Fibroblast of gingiva (primary cell): ENCODE measurements around the gene LOXL4.

Experiments
- DNase-seq: peaks from one replicate; pipeline ENCODE4 v3.0.0-alpha.2; 2011; ENCODE audit warnings: low read depth

LOXL4 gene

DNA sequence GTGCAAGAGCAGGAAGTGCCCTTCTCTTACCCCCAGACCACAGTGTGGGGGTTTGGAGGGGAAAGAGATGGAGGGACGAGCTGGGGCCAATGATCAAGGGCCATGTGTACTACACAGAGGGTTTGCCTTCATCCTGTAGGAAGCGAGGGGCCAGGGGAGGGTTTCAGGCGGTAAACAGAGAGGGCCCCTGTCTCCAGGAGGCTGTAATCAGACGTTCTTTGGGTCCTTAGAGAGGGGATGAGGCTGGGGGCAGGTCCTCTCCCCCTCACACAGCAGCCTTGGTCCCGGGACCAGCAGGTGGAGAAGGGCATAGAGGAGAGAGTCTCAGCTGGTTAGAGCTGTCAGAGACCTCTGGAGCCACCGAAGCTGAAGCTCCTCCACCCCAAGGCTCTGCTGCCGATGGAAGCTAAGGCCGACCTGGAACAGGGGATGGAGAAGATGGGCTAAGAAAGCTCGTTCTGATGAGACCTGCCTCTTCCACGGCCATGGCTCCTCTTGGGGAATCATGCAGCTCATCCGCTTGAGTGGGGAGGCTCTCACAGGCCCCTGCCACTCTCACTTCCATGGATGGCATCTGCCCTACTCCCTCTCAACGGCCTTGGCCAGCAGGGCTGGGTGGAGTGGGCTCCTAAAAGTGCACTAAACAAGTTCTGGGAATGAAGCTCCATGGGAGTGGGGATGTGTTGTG is 3.5 kb downstream of the LOXL4 start:
- no peak for DNase-seq

- DNase-seq: no peak
Observed at GRCh38 chr10:98263088-98263487, 4.9 kb downstream of the LOXL4 start.

DNA sequence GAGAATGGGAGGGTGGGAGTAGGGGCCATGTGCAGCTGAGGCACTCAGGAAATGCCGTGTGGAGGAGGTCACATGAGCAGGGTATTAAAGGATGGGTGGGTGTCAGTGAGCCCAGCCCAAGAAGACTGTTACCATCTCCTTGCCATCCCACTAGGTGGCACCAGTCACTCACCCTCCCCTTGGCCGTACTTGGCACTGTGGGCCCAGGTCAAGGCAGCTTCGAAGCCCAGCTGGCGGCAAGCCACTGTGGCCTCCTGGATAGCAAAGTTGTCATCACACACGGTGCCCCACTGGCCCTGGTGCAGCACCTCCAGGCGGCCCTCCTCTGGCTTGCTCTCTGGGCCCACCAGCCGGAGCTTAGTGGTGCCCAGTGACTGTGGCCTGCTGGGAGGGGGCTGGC is 5.4 kb downstream of the LOXL4 start:
- peak; percentile 42 for DNase-seq

GRCh38 chr10:98261436-98262277 is 6.3 kb downstream of the LOXL4 start:
- DNase-seq: no peak

DNA sequence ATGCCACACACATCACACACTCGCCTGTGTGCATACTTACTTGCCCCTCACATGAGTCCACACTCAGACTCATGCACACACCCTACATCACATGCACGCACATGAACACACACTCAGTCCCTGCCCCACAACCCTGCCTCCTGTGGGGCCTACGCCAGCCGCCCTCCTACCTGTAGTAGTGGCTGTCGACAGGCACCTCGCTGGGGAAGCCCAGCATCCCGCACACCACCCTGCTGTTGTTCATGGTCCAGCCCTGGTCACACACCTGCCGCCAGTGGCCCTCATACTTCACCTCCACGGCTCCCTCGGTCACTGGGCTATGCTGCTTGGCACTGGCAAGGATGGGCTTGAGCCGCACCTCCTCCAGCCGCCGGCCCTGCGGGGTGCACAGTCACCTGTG is 7.2 kb downstream of the LOXL4 start:
- DNase-seq: no peak

DNA sequence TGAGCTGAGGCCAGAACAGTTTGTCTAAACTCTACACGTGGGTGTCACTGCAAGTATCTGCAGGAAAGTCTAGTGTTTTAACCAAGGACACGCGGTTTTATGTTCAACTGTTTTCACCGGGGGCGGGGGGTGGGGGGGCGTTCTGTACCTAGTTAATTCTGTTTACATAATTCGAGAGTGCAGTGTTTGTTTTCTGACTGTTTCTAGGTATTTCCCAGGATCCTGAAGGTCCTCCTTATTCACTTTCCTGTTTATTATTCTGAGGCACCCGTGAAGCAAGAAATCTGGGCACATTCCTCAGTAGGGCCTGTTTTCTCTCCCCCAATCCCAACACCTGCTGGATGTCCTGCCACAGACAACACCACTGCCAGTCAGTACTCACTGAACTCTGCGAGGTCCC is 7.6 kb downstream of the LOXL4 start:
- DNase-seq: no peak

DNA sequence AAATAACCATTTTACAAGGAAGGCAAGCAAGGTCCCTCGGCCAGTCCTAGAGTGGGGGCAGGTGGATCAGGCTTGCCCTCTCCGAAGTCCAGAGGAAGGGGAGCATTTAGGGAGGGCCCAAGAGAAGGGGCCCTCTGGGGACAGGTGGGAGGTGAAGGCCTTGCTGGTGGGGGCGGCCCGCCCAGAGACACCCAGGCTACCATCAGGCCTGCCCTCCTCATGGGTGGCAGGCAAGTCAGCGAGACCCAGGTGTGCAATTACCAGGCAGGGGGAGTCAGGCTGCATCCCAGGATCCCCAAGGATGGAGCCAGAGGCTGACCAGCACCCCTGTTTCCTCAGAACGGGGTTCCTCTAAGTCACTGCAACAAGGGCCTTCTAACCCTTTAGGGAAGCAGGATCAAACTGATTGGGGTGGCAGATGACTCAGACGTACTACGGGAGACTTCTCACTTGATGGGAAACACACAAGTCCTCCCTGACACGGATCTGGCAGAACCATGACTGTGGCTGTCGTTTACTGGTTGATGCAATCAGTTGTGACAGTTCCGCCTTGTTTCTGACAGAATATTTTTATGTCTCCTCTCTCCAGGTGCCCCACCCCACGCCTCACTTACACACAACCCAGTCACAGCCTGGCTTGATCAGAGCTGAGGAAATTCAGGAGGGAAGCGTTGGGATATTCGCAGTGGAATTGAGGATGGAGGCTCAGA is 8.2 kb downstream of the LOXL4 start:
- DNase-seq: no peak

- no peak for DNase-seq
Observed at GRCh38 chr10:98258683-98259454, 9.1 kb downstream of the LOXL4 start.

- DNase-seq: no peak
Observed at GRCh38 chr10:98257961-98258360, 10.0 kb downstream of the LOXL4 start.

GRCh38 chr10:98257198-98257597 is 10.8 kb downstream of the LOXL4 start:
- no peak for DNase-seq

DNA sequence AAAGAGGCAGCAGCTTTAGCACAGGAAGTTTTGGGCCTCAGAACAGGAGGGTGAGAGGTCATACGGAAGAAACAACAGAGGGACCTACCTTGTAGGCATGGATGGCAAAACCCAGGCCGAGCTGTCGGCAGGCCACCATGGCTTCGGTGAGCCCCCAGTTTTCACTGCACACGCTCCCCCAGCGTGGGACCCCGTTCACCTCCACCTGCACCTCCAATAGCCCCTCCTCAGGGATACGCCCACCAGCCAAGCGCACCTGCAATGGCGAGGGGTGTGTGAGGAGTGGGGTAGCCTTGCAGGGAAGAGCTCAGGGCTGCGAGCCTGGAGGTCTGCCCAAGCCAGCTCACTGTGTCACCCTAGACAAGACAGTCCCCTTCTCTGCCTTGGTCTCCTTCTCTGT is 11.3 kb downstream of the LOXL4 start:
- no peak for DNase-seq

GRCh38 chr10:98255146-98255877 is 12.7 kb downstream of the LOXL4 start:
- no peak for DNase-seq

DNA sequence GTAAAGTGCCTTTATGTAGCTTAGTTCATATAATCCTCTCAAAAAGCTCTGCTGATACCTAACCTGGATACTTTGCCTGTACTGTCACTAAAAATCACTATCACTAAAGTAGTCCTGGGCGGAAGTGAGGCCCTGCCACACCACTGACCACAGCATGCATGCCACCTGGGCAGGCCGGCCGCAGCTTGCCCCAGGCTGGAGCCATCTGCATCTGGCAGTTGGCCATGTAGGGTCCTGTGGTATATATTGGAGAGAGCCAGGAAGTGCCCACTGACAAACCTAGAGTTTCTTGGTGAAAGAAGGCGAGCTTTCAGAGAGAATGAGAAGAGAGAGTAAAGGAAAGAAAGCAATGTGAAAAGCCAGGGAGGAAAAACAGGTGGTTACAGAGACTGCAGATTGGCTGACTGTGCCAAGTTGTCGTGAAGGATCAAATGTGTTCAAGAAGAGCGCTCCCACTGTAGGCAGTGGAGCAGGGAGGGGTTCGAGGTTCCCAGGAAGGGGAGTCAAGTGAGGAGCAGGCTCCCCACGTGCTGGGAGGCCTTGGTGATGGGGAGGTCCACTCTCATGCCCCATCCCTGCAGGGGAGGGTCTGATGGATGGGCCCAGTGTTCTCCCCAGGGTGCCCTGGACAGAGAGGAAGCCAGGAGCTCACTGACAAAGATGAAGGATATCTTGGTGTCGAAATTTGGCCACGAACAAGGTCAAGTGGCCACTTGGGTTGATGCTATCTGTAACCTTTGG is 13.6 kb downstream of the LOXL4 start:
- no peak for DNase-seq

DNA sequence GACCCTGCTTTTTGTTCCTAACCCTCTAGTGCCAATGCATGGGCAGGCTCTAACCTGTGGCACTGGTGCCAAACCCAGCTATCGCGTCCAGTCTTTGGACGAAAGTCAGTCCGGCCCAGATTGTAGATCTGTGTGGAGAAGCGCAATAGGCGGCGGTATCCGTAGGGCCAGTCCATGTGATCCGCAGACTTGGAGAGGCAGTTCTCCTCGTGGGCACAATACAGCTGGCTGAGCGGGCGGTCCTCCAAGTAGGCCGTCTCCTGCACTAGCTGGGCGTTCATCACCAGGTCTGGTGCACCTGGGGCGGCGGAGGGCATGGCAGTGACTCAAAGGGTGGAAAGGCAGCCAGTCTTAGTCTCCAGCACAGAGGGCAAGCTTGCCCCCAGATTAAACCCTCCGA is 14.5 kb downstream of the LOXL4 start:
- DNase-seq: no peak

DNA sequence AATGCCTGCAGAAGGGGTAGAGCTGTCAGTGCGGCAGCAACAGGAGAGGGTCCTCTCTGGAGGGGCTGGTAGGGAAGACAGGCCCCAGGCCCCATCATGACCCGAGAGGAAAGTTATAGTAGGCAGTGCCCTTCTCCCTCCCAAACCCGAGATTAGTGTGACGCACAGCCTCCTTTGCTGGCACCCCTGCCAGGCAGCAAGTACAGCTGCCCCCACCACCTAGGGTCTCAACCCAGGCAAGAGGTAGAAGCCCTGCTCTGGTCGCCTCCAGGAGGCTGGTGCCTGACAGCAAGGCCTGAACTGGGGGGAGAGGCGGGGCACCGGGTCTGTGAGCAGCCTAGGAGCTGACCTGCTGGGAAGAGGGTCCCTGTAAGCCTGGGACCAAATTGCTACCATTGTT is 15.5 kb downstream of the LOXL4 start:
- no peak for DNase-seq

GRCh38 chr10:98251399-98251798 is 16.6 kb downstream of the LOXL4 start:
- DNase-seq: no peak

GRCh38 chr10:98249134-98249533 is 18.9 kb downstream of the LOXL4 start:
- DNase-seq: no peak

DNA sequence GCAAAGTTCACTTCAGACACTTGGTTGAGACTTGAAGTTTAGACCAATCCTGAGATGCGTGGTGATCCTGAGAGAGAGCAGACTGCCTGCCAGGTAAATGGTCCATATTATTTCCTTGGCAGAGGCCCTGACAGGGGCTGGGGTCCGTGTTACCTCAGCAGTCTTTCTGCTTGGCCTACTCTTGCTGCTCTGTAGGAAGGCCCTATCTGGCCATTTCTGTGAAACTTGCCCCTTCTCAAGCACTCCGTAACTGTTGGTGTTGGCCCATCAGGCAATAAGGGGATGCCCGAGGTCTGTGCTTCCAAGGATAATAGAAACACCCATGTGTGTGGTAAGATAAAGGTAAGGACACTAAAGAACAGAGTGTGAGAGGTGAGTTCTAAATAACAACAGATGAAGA is 20.0 kb downstream of the LOXL4 start:
- DNase-seq: no peak

- peak; percentile 55 for DNase-seq
Observed at GRCh38 chr10:98246911-98247805, 20.8 kb downstream of the LOXL4 start.

- peak; percentile 65 for DNase-seq
Observed at GRCh38 chr10:98244586-98244985, 23.4 kb downstream of the LOXL4 start.
